Jurkat, Clone E6-1 (cell line): ENCODE results near the gene LRCH3.
A peak's percentile ranks its signal among the peaks of the same experiment; 100 is the strongest.

Experiments
- DNase-seq: peaks from one replicate; pipeline ENCODE4 v3.0.0-alpha.2; 2011; ENCODE audit warnings: low read depth, low spot score
- H3K4me3 ChIP-seq: 2 replicates; pipeline ENCODE4 v1.5.1; 2011; ENCODE audit warnings: mild to moderate bottlenecking, low read length, control low read depth, moderate library complexity

The LRCH3 gene

DNA sequence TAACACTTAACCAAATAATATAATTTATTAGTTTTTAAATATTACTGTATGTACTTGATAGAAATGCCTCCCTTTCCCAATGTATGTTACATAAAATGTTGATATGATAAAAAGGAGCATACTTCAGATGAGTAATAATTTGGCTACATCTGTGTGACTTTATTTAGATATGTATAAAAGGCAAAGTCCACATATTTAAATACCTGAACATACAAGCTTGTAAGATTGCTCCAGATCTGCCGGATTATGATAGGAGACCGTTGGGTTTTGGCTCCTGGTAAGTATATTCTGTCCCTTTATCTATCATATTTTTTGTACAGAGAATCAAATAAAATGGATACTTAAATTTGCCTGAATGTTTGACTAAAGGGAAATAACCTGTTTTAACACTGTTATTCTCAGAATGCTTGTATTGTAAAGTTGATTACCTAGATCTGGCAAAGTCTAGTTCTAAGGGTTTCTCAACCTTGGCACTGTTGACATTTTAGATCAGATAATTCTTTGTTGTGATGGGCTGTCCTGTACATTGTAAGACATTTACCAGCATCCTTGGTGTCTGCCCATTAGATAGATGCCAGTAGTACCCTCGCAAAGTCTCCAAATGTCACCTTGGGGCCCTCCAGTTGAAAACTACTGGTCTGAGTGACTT is 38.5 kb downstream of the LRCH3 start:
- no peak for DNase-seq
- H3K4me3 ChIP-seq = no peak overlapping the region

DNA sequence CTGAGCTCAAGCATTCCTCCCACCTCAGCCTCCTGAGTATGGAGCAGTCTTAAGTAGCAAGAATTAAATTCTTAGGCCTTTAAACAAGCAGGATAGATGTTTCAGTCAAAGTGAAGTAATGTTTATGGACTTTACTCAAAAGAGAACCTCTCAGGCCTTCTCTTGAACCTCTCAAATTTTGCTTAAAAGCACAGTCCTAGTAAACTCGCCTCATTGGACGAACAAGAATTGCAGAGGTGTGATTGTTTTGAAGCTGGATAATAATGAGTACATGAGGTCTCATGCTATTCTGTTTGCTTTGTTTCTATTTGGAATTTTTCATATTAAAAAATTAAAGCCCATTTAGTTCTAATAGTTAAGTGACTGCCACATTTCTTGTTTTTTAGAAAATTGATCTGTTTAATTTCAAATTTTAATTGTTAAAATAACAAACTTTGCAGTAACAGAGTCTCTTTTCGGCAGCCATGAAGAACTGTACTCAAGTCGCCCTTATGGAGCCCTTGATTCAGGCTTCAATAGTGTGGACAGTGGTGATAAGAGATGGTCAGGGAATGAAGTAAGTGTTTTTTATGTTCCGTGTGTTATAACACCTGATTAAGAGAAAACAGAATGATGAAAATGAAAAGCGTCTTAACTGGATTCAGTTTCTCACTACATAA is 39.4 kb downstream of the LRCH3 start:
- DNase-seq = no peak

DNA sequence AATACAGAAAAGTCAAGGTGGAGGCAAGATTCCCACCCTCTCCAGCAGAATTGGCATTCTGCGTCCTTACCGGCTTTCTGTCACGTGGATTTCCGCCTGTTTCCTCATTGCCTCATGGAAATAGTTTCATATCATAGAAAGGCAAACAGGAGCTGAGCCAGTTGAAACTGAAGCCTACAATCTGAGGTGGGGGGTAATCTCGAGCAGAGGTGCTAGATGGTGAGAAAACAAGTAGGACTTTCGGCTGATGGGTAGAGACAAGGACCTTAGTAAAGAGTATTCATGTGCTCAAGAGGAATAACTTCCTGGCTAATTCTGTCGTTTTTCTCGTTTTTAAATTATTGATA is 39.9 kb downstream of the LRCH3 start:
- DNase-seq = no peak
- no peak overlapping the region for H3K4me3 ChIP-seq

More for the DNA sequence above, 39.4 kb downstream of the LRCH3 start:
- H3K4me3 ChIP-seq = no peak overlapping the region

DNA sequence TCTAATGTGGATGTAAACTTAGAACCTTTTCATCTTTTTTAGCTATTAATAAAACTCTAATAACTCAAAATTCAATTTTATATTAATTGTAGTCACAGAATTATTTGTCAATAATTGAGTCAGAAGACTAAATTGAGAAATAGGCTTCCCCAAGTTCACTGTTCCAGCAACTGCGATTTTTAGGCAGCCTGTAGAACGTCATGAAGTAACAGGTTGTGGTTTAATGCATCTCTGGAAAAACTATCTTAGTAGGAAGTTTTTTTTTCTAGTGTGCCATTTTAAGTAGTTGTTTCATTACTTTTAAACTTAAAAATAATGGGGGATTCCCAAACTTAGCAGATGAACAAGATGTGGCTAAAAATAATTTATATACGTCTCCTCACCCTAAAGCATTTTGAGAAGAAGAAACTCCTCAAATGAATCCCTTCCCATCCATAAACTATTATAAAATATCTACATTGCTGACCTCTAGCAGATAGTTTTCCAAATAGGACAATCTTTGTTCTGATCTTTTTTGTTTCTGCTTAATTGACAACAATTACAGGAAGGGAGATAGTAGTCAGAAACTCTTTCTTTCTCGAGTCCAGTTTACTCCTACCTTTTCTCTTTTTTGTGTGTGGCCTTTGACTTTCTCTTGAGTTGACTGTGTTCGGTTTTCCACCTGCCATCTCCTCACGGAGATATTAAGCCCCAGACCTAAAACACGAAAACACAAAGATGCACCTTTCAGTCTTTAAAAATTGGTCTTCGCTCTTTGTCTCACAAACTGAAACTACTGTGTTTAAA is 43.1 kb downstream of the LRCH3 start:
- no peak for DNase-seq
- no peak overlapping the region for H3K4me3 ChIP-seq

DNA sequence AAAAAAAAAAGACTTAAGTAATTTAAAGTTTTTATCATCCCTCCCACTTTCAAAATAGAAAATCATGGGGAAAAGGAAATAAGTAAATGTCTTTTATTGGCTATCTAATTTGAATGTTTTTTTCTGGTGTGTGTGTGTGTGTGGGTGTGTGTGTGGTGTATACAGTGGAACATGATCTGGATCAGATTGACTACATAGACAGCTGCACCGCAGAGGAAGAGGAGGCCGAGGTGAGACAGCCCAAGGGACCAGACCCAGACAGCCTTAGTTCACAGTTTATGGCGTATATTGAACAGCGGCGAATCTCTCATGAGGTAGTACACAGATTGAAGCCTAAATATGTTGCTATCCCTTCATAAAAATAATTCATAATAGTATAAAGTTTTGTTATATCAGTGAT is 44.5 kb downstream of the LRCH3 start:
- DNase-seq = no peak
- no peak overlapping the region for H3K4me3 ChIP-seq

DNA sequence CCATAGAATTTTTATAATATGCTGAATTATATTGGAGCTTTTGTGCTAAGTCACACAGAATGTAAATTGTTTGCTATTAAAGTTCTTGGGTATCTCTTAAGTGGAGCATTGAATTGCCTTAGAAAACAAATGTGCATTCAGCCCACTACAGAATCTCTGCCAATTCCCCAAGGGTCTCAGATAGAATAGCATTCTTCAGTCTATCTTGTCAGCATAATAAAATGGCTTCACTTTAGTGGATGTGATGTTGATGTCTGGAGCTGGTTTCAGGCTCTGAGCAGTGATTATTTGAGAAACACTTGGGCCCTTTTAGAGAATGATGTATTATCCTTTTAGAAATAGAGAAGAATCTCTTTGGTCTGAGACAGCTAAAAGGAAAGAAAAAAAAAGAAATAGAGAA is 45.2 kb downstream of the LRCH3 start:
- no peak for DNase-seq
- no peak overlapping the region for H3K4me3 ChIP-seq

DNA sequence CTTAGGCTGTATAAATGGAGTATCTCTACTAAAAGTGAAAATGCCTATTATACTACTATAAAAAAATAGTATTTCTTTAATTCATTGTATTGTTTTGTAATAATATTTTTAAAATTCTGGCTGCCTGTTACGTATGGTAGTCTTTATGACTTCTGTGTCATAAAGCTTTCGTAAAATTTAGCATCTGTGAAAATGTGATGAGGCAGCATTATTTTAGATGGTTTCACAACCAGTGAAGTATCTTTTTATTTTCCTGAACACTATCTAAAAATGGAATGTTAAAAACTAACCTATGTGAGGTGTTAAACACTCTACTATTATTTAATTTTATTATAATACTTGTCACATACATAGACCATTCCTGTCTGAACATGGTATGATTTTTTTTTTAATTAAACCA is 46.2 kb downstream of the LRCH3 start:
- no peak for DNase-seq

DNA sequence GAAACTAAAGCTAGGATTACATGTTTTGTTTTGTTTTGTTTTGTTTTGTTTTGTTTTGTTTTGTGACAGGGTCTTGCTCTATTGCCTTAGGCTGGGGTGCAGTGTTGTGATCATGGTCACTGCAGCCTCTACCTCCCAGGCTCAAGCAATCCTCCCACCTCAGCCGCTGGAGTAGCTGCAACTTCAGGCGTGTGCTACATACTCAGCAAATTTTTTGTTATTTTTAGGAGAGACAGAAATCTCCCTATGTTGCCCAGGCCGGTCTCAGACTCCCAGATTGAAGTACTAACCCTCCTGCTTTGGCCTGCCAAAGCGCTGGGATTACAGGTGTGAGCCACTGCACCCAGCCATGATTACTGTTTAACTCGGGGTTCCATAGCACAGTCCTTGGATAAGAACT is 50.7 kb downstream of the LRCH3 start:
- H3K4me3 ChIP-seq = no peak overlapping the region
- no peak for DNase-seq

More for the DNA sequence above, 46.2 kb downstream of the LRCH3 start:
- H3K4me3 ChIP-seq = no peak overlapping the region

DNA sequence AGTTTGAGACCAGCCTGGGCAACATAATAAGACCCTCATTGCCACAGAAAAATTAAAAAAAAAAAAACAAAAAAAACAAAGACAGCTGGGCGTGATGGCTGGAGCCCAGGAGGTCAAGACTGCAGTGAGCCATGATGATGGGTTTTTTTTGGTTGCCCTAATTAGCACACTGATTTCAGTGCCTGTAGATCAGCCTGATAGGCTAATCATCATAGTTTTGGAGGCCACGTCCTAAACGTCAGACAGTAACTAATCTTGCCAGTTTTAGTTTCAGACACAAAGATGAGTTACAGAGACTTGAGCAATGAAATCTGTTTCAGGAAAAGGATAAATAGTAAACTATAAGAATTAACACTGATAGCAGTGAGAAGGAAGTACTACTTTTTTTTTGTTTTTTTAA is 55.4 kb downstream of the LRCH3 start:
- DNase-seq = no peak
- no peak overlapping the region for H3K4me3 ChIP-seq

DNA sequence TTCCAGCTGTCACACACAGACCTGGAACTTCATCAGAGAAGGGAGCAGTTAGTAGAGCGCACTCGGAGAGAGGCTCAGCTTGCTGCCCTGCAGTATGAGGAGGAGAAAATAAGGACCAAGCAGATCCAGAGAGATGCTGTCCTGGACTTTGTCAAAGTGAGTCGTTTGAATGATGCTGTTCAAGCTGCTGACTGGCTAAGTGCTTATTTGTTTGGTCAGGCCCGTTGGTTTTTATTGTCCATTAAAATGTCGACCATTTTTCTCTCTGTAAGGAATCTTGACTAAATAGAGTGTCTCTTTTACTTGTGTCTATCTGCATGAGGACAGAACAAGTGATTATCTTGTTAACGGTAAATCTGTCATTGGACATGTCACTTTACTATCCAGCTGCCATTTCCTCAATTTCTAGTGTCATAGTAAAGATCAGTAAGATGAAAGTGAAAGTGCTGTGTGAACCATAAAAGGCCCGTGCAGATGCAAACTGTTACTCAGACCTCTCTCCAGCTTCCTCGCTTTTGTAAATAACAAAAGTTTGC is 56.9 kb downstream of the LRCH3 start:
- peak; percentile 68 for DNase-seq
- peak overlapping the region; percentile 26 for H3K4me3 ChIP-seq

DNA sequence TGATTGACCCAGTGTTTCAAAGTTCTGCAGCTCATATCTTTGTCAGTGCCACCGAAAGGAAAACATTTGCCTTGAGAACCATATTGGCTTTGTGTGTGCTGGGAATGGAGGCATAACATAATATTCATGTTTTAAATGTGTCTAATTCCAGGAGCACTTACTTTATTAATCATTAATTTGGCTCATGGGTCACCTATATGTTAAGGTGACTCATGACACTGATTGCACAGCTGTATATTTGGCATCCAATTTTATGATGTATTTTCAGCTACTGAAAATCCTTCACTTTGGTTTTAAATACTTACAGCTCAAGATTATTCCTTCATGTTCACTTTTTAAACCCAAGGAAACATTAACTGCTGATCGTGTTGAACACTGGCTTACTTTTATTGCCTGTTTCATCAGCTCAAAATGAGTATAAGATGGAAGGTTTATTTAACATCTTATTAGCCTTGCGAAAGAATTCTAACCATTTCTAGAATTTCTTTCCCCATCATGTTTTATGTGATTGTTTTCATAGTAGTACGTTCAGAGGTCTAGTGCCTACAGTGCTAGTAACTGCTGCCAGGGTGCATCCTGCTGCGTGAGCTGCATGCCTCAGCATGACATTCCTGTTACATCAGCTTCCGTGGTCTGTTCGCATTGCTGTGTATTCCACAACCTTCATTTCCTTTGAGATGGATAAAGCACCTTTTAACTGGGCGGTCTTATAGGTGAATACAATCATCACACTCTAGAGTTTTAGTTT is 63.7 kb downstream of the LRCH3 start:
- DNase-seq = no peak
- H3K4me3 ChIP-seq = no peak overlapping the region

DNA sequence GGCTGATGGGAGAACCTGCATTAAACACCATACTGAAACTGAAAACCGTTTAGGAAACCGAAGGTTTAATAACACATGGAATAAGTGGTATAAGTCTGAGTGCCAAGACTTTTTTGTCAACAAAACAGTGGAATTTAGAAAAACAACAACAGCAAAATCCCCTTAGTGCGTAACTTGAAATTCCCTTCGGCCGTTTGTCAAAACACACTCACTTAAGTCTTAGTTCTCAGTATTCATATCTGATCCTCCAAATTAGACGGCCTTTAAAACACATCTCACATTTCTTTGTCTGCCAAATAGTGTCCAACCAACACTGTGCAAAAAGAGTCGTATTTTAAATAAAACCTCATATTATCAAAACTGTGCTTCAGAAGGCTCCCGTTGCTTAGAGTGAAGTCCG is 64.5 kb downstream of the LRCH3 start:
- no peak overlapping the region for H3K4me3 ChIP-seq
- no peak for DNase-seq

DNA sequence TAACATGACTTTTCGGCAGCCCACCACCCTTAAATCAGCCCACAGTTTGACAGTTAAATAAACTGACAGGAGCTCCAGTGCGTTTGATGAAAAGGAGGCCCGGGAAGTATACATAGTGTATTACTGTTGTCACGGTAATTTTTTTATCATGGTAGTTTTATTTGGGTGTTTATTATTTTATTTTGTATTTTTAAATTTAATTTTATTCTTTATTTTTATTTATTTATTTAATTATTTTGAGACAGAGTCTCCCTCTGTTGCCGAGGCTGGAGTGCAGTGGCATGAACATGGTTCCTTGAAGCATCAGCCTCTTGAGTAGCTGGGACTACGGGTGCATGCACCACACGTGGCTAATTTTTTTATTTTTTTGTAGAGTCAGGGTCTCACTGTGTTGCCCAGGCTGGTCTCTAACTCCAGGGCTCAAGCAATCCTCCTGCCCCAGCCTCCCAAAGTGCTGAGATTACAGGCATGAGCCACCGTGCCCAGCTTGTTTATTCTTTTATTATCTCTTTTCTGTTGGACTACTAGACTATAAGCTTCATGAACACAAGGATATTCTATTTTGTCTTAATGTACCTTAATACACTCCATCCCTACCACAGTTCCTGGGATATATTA is 65.3 kb downstream of the LRCH3 start:
- no peak for DNase-seq
- H3K4me3 ChIP-seq = no peak overlapping the region

DNA sequence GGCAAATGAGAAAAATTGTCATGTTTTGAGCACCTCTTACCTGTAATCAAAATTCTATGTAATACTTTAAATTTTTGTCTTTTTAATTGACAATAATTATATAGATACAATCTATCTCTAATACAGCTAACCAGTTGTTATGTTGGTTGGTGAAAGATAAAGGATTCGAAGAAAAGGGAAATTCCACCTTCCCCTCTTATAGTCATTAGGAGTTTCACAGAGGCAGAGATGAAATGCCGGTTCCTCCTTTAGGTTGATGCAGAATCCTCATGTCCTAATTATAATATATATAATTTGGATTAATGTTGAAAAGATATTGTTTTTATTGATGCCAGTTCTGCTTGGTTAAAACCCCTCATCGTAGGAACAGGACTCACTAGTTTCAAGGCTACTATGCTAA is 67.1 kb downstream of the LRCH3 start:
- no peak for DNase-seq
- H3K4me3 ChIP-seq = no peak overlapping the region

DNA sequence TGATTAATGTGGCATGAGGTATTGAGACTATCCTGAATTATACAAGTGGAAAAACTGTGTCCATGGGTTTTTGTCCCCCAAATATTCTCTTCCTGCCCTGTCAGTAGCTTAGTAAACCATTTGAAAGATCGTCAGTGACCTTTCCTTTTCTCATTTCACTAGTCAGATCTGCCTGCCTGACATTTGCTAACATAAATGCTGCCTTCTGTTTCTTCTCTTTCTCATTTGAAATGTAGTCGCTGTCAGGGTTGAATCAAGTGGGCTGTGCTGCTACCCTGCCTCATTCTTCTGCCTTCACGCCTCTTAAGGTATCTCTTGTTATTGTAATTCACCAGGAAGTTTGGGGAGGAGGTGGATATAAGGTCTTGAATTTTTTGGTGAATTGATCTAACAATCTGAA is 67.5 kb downstream of the LRCH3 start:
- H3K4me3 ChIP-seq = no peak overlapping the region

DNA sequence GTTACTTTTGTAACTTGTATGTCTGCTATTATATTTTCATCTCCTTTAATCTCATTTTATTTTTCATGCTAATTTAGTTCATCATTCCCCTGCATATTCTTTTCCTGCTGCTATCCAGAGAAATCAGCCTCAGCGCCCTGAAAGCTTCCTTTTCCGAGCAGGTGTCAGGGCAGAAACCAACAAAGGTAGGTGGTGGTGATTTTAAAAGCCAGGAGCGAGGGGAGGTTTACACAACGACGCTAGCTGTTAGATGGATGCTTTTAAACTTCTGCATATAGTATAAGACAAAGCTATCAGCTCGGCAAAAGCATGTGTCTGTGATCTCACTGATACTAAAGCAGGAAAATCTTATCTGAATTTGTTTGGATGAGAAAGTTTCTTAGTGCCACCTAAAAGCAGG is 75.0 kb downstream of the LRCH3 start:
- no peak overlapping the region for H3K4me3 ChIP-seq
- DNase-seq = no peak

More for the DNA sequence above, 67.5 kb downstream of the LRCH3 start:
- DNase-seq = no peak

DNA sequence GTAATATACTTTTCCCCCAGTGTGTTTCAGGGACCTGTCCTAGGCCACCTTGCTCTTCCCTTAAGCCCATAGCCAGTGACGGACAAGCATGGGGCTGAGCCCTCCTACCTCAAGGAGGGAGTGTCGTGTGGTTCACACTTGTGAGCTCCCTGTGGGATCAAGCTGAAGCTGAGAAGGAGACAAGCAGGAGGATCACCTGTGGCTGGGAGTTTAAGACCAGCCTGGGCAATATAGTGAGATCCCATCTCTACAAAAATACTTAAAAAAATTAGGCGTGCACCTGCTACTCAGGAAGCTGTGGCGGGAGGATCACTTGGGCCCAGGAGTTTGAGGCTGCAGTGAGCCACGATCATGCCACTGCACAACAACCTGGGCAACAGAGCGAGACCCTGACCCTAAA is 82.3 kb downstream of the LRCH3 start:
- DNase-seq = no peak
- no peak overlapping the region for H3K4me3 ChIP-seq

DNA sequence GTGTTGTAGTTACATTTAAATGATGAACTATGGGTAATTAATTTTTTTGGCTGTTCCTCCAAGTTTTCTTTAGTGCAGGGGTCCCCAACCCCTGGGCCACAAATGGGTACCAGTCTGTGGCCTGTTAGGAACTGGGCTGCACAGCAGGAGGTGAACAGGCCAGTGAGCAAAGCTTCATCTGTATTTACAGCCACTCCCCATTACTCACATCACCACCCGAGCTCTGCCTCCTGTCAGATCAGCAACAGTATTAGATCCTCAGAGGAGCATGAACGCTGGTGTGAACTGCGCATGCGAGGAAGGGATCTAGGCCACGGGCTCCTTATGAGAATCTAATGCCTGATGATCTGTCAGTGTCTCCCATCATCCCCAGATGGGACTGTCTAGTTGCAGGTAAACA is 83.0 kb downstream of the LRCH3 start:
- no peak for DNase-seq
- no peak overlapping the region for H3K4me3 ChIP-seq

DNA sequence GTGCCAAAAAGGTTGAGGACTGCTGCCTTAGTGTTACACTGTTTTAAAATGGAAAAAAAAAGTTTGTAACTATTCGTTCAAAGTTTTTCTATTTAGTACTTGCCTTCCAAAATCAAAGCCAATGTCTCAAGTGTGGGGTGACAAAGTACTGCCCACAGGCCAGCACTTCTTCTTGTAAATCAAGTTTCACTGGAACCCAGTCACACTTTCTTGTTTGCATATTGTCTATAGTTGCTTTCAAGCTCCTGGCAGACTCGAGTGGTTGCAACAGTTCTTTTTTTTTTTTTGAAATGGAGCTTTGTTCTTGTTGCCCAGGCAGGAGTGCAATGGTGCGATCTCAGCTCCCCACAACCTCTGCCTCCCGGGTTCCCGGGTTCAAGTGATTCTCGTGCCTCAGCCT is 83.6 kb downstream of the LRCH3 start:
- DNase-seq = no peak
- no peak overlapping the region for H3K4me3 ChIP-seq
